Naive thymus-derived CD4-positive, alpha-beta T cell (primary cell): ENCODE data around the gene TMEM94. TPM values are rescaled to one million over a fixed set of nuclear protein-coding genes. Genes with fewer than 3 reads are reported as not detected.

Experiments
- ATAC-seq: fragments of 150-1000 bp; cut with Tn5 transposase; 2 replicates; pipeline ENCODE4 v1.10.0; 2021; ENCODE audit warnings: mild to moderate bottlenecking, moderate library complexity
- CTCF ChIA-PET: fragments of 350-600 bp; sonication (Branson Sonifier 250); formaldehyde crosslinking; loops from one replicate; lab custom pipeline; 2021; ENCODE audit warnings: antibody characterized with exemption; lab: Charles Lee
- POLR2A ChIA-PET: fragments of 350-600 bp; sonication (Branson Sonifier 250); formaldehyde crosslinking; loops from one replicate; lab custom pipeline; 2021; ENCODE audit warnings: antibody characterized with exemption, inconsistent platforms; lab: Charles Lee
- DNase-seq, 9 donors: peaks; one replicate each; pipeline versions ENCODE4 v3.0.0 to v3.0.0-alpha.2; 2020 to 2022; ENCODE audit warnings: mixed read lengths in 1 of 9
- H3K27ac ChIP-seq: one replicate; pipeline ENCODE4 v1.7.0; 2013; ENCODE audit warnings: mild to moderate bottlenecking, low read depth, low read length, moderate library complexity
- H3K27me3 ChIP-seq, 2 donors: one replicate each; pipeline ENCODE4 v1.7.0; 2013; ENCODE audit warnings: low read length in 2 of 2, mild to moderate bottlenecking in 2 of 2, moderate library complexity in 2 of 2; ENCODE audit not compliant: control insufficient read depth in 2 of 2, insufficient read depth in 2 of 2
- H3K36me3 ChIP-seq, 3 experiments: 1 replicate in 2 of 3; 2 replicates in 1 of 3; pipeline ENCODE4 v1.7.0; 2013; ENCODE audit warnings: low read length in 3 of 3, mild to moderate bottlenecking in 3 of 3, moderate library complexity in 1 of 3; ENCODE audit not compliant: insufficient read depth in 3 of 3, control insufficient read depth in 2 of 3
- H3K4me1 ChIP-seq, 2 donors: one replicate each; pipeline ENCODE4 v1.7.0; 2013; ENCODE audit warnings: low read length in 2 of 2, mild to moderate bottlenecking in 2 of 2, moderate library complexity in 1 of 2; ENCODE audit not compliant: control insufficient read depth in 2 of 2, insufficient read depth in 2 of 2
- H3K4me3 ChIP-seq: 2 replicates; pipeline ENCODE4 v1.7.0; 2013; ENCODE audit warnings: mild to moderate bottlenecking, low read length
- H3K9me3 ChIP-seq, 3 experiments: 1 replicate in 2 of 3; 2 replicates in 1 of 3; pipeline ENCODE4 v1.7.0; 2013; ENCODE audit warnings: low read length in 3 of 3; ENCODE audit not compliant: control insufficient read depth in 2 of 3
- H3K27ac Mint-ChIP-seq, 9 donors: one replicate each; pipeline ENCODE4 v1.8.0; 2020 to 2022; ENCODE audit warnings: mixed read lengths in 9 of 9, mild to moderate bottlenecking in 8 of 9, moderate library complexity in 5 of 9, inconsistent platforms in 2 of 9
- H3K27me3 Mint-ChIP-seq, 5 donors: one replicate each; pipeline ENCODE4 v1.8.0; 2021 to 2022; ENCODE audit warnings: mixed read lengths in 5 of 5, mild to moderate bottlenecking in 1 of 5
- H3K36me3 Mint-ChIP-seq, 5 donors: one replicate each; pipeline ENCODE4 v1.8.0; 2020 to 2022; ENCODE audit warnings: mixed read lengths in 5 of 5, mild to moderate bottlenecking in 3 of 5, inconsistent platforms in 1 of 5
- H3K4me1 Mint-ChIP-seq, 7 donors: one replicate each; pipeline ENCODE4 v1.8.0; 2020 to 2022; ENCODE audit warnings: mixed read lengths in 7 of 7, mild to moderate bottlenecking in 3 of 7, inconsistent platforms in 1 of 7
- H3K4me3 Mint-ChIP-seq, 10 donors: one replicate each; pipeline ENCODE4 v1.8.0; 2020 to 2022; ENCODE audit warnings: mild to moderate bottlenecking in 10 of 10, mixed read lengths in 10 of 10, moderate library complexity in 6 of 10, inconsistent platforms in 2 of 10
- H3K9me3 Mint-ChIP-seq, 11 donors: one replicate each; pipeline ENCODE4 v1.8.0; 2020 to 2022; ENCODE audit warnings: mixed read lengths in 11 of 11, mild to moderate bottlenecking in 4 of 11, inconsistent platforms in 1 of 11, moderate library complexity in 1 of 11
- intact Hi-C, 2 donors: fragments of 100-400 bp; cut with micrococcal nuclease; formaldehyde crosslinking; loops; one replicate each; pipeline ENCODE4 v1.15.1; 2023
- polyA plus RNA-seq, 2 donors: library from polyadenylated mRNA; unstranded; fragments of 300-500 nt; fragmentation: Illumina TruSeq; gene quantifications; one replicate each; pipeline ENCODE4 v1.2.3, GENCODE V29; 2021
- total RNA-seq, 6 experiments: library from RNA in 5 of 6; stranded (reverse) in 5 of 6; gene quantifications; 1 replicate in 5 of 6; 2 replicates in 1 of 6; pipeline ENCODE4 v1.2.3 and lab custom pipeline; 2021 to 2026

The TMEM94 gene
- total and polyA plus RNA-seq, 7 experiments from 2014 or later, result 11.7 to 97.2 (median 77.1) TPM

DNA sequence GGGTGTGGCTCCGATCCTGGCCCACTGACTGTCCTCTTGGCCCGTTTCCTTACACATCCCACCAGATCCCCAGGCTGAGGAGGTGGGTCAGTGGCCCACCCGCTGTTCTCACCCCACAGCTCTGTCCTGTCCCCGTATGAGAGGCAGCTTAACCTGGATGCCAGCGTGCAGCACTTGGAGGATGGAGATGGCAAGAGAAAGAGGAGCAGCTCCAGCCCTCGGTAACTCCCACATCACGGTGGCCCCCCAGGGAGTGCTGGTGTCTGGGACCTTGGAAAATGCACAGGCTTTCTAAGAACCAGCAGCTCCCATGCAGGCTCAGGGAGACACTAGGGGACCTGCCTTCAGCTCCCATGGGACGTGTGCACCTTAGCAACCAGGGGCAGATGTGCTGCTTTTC is 64.9 kb downstream of the TMEM94 start:
- ATAC-seq (no peak), DNase-seq (no peak)
- H3K36me3 Mint-ChIP-seq, result peaks cover 0 to 23% (median 8%) of the 10 kb centered on the region in 5 donors
- Histone ChIP-seq H3K27ac (no peak overlapping the region), H3K9me3 (no peaks in the 10 kb centered on the region), H3K36me3 (peaks cover 8 to 44% (median 10%) of the 10 kb centered on the region in 3 experiments), H3K4me3 (no peak overlapping the region), H3K27me3 (no peaks in the 10 kb centered on the region), H3K4me1 (peaks cover 25 to 27% of the 10 kb centered on the region in 2 donors)
- H3K4me3 Mint-ChIP-seq, result no peak overlapping the region
- peaks cover 20 to 38% (median 28%) of the 10 kb centered on the region in 7 donors for H3K4me1 Mint-ChIP-seq
- ChIA-PET CTCF (no interaction called here), POLR2A (interaction anchor here (0.7 kb wide), 1 partner anchor 53 kb away, joined by 3 read pairs; no protein-coding TSS in a partner anchor)
- intact Hi-C loops, result no loop called here
- no peak overlapping the region for H3K27ac Mint-ChIP-seq
- peaks cover 0 to 2% (median 0%) of the 10 kb centered on the region in 11 donors for H3K9me3 Mint-ChIP-seq
- H3K27me3 Mint-ChIP-seq, result peaks cover 0 to 1% (median 0%) of the 10 kb centered on the region in 5 donors

DNA sequence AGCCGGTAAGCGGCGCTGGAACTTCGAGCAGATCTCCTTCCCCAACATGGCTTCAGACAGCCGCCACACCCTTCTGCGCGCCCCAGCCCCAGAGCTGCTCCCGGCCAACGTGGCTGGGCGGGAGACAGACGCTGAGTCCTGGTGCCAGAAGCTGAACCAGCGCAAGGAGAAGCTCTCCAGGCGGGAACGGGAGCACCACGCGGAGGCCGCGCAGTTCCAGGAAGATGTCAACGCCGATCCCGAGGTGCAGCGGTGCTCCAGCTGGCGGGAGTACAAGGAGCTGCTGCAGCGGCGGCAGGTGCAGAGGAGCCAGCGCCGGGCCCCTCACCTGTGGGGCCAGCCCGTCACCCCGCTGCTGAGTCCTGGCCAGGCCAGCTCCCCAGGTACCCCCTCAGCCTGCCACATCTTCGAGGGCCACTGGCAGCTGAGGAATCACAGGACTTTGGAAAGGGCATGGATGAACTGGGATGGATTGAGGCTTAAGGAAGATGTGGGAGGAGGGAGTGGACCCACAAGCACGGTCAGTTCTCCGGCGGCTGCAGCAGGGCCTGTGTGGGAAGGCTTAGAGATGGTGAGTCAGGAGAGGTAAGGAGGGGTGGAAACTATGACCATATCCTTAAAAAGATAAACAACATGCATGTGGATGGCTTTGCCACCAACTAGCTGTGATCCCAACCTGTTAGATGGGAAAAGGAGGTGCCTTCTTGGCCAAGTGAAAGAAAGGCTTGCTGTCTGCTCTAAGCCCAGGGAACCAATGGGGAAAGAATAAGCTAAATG is 65.7 kb downstream of the TMEM94 start:
- peak overlapping the region in 2 of 9 donors; percentile 2 to 75 for H3K27ac Mint-ChIP-seq
- H3K9me3 ChIP-seq, result no peaks in the 10 kb centered on the region
- no peak overlapping the region for H3K4me3 ChIP-seq
- peaks cover 0 to 23% (median 8%) of the 10 kb centered on the region in 5 donors for H3K36me3 Mint-ChIP-seq
- CTCF ChIA-PET, result interaction anchor here (0.6 to 0.7 kb wide), 2 partner anchors 16 to 1227 kb away, joined by 3 read pairs; no protein-coding TSS in a partner anchor
- ATAC-seq (no peak), DNase-seq (no peak)
- peaks cover 0 to 10% (median 0%) of the 10 kb centered on the region in 5 donors for H3K27me3 Mint-ChIP-seq
- intact Hi-C loops, result no loop called here
- peaks cover 8 to 44% (median 10%) of the 10 kb centered on the region in 3 experiments for H3K36me3 ChIP-seq
- peaks cover 0 to 2% (median 0%) of the 10 kb centered on the region in 11 donors for H3K9me3 Mint-ChIP-seq
- peaks cover 20 to 44% (median 34%) of the 10 kb centered on the region in 7 donors for H3K4me1 Mint-ChIP-seq
- no peaks in the 10 kb centered on the region for H3K27me3 ChIP-seq
- H3K27ac ChIP-seq, result no peak overlapping the region
- H3K4me3 Mint-ChIP-seq, result no peak overlapping the region
- POLR2A ChIA-PET, result no interaction called here
- peaks cover 27 to 32% of the 10 kb centered on the region in 2 donors for H3K4me1 ChIP-seq

DNA sequence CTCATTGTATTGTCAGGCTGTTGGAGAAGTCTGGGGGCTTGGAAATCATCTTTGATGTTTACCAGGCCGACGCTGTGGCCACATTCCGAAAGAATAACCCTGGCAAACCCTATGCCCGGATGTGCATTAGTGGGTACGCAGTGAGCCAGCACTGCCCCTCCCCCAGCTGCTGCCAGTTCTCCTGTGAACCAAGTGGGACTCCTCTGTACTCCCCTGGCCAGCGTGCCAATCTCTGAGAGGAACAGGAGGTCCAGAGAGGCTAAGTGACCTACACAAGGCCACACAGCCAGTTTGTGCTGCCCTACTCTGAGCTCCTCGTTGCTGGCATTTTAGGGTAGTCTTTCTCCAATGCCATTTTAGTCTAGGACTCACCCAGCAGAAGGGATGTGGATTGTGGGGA is 67.2 kb downstream of the TMEM94 start:
- H3K27ac Mint-ChIP-seq, result peak overlapping the region in 1 of 9 donors; percentile 12
- peaks cover 0 to 14% (median 5%) of the 10 kb centered on the region in 5 donors for H3K36me3 Mint-ChIP-seq
- no peak for DNase-seq
- H3K4me3 ChIP-seq, result no peak overlapping the region
- ATAC-seq, result no peak
- H3K27ac ChIP-seq, result no peak overlapping the region
- intact Hi-C loops, result loop anchor here in 1 of 2 donors (2.0 kb wide), 5 partner anchors 119 to 651 kb away; partner anchors contain the start of genes FDXR, GRB2, SLC25A19 and SUMO2
- H3K4me1 Mint-ChIP-seq, result peaks cover 5 to 31% (median 20%) of the 10 kb centered on the region in 7 donors
- H3K9me3 ChIP-seq, result no peaks in the 10 kb centered on the region
- peaks cover 8 to 44% (median 10%) of the 10 kb centered on the region in 3 experiments for H3K36me3 ChIP-seq
- CTCF ChIA-PET, result interaction anchor here (0.6 kb wide), 2 partner anchors 12 to 731 kb away, joined by 3 read pairs; no protein-coding TSS in a partner anchor
- H3K4me3 Mint-ChIP-seq, result peak overlapping the region in 4 of 10 donors; percentile 12 to 86 (median 48)
- H3K27me3 Mint-ChIP-seq, result peaks cover 0 to 11% (median 0%) of the 10 kb centered on the region in 5 donors
- peaks cover 0 to 2% (median 0%) of the 10 kb centered on the region in 11 donors for H3K9me3 Mint-ChIP-seq
- POLR2A ChIA-PET, result interaction anchor here (0.6 to 2.1 kb wide), 8 partner anchors 7 to 254 kb away, joined by 3 to 19 read pairs (median 4); partner anchors contain the start of genes SLC25A19 and TSEN54
- no peaks in the 10 kb centered on the region for H3K27me3 ChIP-seq
- H3K4me1 ChIP-seq, result peaks cover 12 to 19% of the 10 kb centered on the region in 2 donors

DNA sequence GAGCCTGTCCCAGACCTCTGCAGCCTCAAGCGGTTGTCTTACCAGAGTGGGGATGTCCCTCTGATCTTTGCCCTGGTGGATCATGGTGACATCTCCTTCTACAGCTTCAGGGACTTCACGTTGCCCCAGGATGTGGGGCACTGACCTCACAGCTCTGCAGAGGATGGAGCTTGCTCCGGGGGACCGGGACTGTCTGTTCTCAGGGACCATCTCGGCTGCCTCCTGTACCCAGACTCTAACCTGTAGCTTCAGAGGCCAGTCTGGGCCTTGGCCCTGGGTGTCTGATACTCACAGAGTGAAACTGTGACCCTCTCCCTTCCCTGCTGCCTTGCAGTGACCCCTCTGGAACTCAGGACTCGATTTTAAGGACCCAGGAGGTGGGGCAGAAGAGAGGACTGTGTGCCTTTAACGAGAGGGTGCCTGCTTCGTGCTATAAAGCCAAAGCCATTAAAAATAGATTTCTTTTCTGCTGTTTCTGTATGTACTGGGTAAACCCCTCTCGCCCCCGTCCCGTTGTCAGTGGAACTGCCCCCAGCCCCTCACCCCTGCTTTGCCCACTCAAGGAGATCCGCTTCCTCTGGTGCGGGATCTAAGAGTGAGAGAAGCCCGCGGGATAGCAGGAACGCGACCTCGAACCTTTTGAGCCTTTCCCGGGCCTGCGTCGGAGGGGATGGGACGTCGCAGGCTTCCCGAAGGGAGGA is 68.0 kb downstream of the TMEM94 start:
- Histone ChIP-seq H3K27ac (peak overlapping the region; percentile 67), H3K4me3 (peak overlapping the region; percentile 75), H3K9me3 (no peaks in the 10 kb centered on the region), H3K27me3 (no peaks in the 10 kb centered on the region), H3K36me3 (peaks cover 3 to 37% (median 3%) of the 10 kb centered on the region in 3 experiments), H3K4me1 (peaks cover 6 to 11% of the 10 kb centered on the region in 2 donors)
- ChIA-PET CTCF (interaction anchor here (0.6 to 1.5 kb wide), 5 partner anchors 8 to 732 kb away, joined by 3 to 5 read pairs (median 3); partner anchors contain the start of gene TSEN54), POLR2A (interaction anchor here (0.6 to 2.1 kb wide), 12 partner anchors 8 to 253 kb away, joined by 3 to 19 read pairs (median 4); partner anchors contain the start of genes GRB2, MYO15B, SLC25A19 and TSEN54)
- peaks cover 0 to 9% (median 3%) of the 10 kb centered on the region in 5 donors for H3K36me3 Mint-ChIP-seq
- no peaks in the 10 kb centered on the region for H3K9me3 Mint-ChIP-seq
- H3K4me3 Mint-ChIP-seq, result peak overlapping the region; percentile 33 to 86 (median 72)
- intact Hi-C loops, result loop anchor here in 1 of 2 donors (2.0 kb wide), 5 partner anchors 120 to 652 kb away; partner anchors contain the start of genes FDXR, GRB2, SLC25A19 and SUMO2
- peak overlapping the region in 7 of 9 donors; percentile 45 to 74 (median 53) for H3K27ac Mint-ChIP-seq
- peaks cover 0 to 24% (median 16%) of the 10 kb centered on the region in 7 donors for H3K4me1 Mint-ChIP-seq
- peaks cover 0 to 11% (median 0%) of the 10 kb centered on the region in 5 donors for H3K27me3 Mint-ChIP-seq
- no peak for ATAC-seq
- no peak for DNase-seq

DNA sequence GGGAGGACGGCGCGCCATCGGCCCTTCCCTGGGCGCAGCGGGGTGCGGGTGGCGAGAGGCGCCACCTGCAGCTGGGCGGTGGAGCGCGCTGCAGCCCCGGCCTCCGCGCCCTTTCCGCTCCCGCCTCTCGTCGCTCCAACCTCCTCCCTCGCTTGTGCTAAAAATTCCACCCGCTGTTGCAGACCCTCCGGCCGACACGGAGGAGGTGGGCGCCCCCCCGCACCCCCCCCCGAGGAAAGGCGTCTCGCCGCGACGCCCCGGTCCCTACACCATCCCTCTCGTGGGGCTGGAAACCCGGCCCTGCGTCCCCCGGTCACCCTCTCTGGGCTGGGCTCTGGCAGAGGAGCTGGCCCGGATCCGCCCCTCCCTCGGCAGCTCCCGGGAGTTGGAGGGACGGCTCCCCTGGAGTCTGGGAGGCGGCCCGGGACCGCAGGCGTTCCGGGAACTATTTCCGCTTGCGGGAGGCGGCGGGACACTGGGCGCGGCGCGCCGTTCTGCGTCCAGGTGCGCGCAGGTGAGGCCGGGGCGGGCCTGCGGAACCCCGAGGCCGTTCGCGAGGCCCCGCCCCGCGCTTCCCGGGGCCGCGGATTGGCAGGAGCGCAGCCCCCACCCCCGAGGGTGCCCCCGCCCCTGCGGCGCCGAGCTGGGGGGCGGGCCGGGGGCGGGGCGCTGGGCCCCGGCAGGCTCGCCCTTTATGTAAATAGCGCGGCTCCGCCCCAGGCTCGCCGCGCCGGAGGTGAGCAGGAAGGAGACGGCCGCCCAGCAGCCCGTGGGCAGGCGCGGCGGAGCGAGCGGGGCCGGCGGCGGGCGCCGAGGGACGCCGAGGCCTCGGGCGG is 68.8 kb downstream of the TMEM94 start, which contains the start of gene LLGL2:
Gene LLGL2 (plus strand): TSS at position 728 of the 836 bp plus-strand sequence. CDS start 17,730 bp downstream, outside the sequence.
- Histone ChIP-seq H3K4me3 (peak within 1 kb of the TSS; percentile 75), H3K4me1 (peaks cover 6 to 7% of the 10 kb centered on the region in 2 donors), H3K27ac (peak within 1 kb of the TSS; percentile 67), H3K27me3 (no peaks in the 10 kb centered on the region), H3K36me3 (peaks cover 0 to 30% (median 0%) of the 10 kb centered on the region in 3 experiments), H3K9me3 (no peaks in the 10 kb centered on the region)
- Mint-ChIP-seq H3K27me3 (peaks cover 0 to 11% (median 0%) of the 10 kb centered on the region in 5 donors), H3K36me3 (peaks cover 0 to 5% (median 3%) of the 10 kb centered on the region in 5 donors), H3K27ac (peak within 1 kb of the TSS in 7 of 9 donors; percentile 45 to 74 (median 59)), H3K4me1 (peaks cover 0 to 20% (median 16%) of the 10 kb centered on the region in 7 donors), H3K9me3 (no peaks in the 10 kb centered on the region), H3K4me3 (peak within 1 kb of the TSS; percentile 76 to 86 (median 82))
- ChIA-PET POLR2A (interaction anchor here (0.6 to 2.1 kb wide), 11 partner anchors 9 to 330 kb away, joined by 3 to 19 read pairs (median 3); partner anchors contain the start of genes GRB2, MIF4GD, MYO15B and TSEN54), CTCF (interaction anchor here (0.6 to 1.5 kb wide), 5 partner anchors 9 to 408 kb away, joined by 3 to 5 read pairs (median 3); partner anchors contain the start of gene TSEN54)
- DNase-seq, result peak; percentile 82 to 91 (median 89)
- intact Hi-C loops, result loop anchor here (1.0 to 5.0 kb wide), 13 partner anchors 9 to 652 kb away; partner anchors contain the start of genes TSEN54 (in 2 of the 2), FDXR (in 1 of the 2), GGA3 (in 1 of the 2) and GRB2 (in 1 of the 2)
- ATAC-seq, result peak; percentile 98
